Suppressor macrophage treated with lipopolysaccharide for 1 hour (primary cell): Measurements from ENCODE around the gene CD24.
"Not testable (repeated sequence)": the region's sequence is repeated elsewhere in the genome, so short reads cannot be mapped to it uniquely, and the experiment has no call there.

Experiments used
- DNase-seq, 3 donors: peaks; one replicate each; pipeline ENCODE4 v3.0.0-alpha.2; 2020 to 2022

Gene CD24, protein sequence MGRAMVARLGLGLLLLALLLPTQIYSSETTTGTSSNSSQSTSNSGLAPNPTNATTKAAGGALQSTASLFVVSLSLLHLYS

DNA sequence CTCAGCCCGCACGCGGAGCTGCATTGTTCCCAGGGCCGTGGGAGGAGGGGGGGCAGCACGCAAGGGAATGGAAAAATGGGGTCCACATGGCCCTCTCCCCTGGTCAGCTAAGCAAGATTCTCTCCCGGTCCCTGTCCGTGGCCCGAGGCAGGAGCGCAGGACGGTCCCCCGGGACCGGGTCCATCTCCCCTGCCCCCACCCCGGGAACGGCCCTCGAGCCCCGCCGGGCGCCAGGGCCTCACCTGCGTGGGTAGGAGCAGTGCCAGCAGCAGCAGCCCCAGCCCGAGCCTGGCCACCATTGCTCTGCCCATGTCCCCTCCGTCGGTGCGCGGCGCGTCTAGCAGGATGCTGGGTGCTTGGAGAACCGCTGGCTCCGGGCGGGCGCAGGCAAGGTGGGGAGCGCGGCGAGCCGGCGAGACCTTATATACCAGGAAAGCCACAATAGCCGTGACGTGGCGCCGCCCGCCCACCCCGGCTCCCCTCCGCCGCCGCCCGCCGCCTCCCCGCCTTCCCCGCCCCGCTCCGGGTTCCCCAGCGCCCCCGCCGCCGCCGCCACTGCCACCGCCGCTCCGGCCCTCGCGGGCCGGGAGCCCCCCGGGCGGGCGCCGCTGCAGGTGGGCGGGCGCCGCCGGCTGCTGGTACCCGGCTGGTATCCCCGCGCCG, at the start of gene CD24:
TSS of gene CD24 (minus strand) at position 394 of the 663 bp plus-strand sequence. CDS start at position 311, 83 bp downstream.
- DNase-seq, result peak in 2 of 3 donors; percentile 17 to 26

DNA sequence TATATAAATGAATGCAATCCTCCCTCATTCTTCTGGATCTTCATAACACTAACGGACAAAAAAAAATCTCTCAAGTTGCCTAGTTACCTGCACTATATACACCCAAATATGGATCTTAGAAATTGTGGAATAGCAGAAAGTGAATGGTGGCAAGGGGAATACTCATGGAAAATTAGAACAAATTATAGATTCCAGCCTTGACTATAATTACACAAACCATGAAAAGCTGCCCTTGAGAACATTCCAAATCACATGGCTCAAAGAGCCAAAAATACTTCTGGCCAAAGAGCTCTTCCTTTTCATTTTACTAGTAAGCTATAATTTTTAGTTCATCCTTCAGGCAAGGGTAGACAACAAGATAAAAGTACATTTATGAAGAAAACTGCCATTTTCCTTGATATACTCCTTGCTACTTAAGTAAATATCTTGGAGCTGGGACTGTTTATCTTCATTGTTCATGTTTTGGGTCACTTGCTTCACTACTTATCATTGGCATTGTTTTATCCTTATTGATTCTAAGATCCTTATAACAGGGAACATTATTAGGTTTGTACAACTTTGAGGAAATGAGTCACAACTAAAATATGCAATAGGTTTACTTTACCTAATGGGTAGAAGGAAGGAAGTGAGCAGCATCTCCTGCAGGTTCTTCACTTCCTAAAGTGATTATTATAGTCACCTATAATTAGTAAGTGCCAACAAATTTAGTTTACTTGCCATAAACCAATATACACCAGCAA, 47.1 kb upstream of the CD24 start:
- DNase-seq, result no peak

DNA sequence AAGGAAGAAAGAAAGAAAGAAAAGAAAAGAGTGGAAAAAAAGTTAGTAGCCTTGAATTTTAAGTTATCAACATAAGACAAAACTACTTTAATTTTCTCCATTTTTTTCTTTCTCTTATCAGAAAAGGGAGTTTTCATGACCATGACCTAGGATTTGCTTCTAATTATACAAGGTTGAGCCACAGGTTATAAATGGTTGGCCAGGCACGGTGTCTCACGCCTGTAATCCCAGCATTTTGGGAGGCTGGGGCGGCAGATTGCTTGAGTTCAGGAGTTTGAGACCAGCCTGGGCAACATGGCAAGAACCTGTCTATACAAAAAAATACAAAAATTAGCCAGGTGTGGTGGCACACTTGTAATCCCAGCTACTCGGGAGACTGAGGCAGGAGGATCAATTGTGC, 45.7 kb upstream of the CD24 start:
- DNase-seq, result no peak

DNA sequence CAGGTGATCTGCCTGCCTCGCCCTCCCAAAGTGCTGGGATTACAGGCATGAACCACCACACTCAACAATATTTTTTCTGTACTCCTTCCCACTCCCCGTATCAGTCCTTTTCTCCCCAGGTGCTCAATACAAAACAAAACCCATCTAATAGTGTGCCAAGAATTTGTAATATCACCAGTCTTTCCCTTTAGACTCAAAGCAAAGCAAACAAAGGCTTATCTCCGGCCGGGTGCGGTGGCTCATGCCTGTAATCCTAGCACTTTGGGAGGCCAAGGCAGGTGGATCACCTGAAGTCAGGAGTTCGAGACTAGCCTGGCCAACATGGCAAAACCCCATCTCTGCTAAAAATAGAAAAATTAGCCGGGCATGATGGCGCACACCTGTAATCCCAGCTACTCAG, 45.1 kb upstream of the CD24 start:
- not testable (repeated sequence) for DNase-seq

DNA sequence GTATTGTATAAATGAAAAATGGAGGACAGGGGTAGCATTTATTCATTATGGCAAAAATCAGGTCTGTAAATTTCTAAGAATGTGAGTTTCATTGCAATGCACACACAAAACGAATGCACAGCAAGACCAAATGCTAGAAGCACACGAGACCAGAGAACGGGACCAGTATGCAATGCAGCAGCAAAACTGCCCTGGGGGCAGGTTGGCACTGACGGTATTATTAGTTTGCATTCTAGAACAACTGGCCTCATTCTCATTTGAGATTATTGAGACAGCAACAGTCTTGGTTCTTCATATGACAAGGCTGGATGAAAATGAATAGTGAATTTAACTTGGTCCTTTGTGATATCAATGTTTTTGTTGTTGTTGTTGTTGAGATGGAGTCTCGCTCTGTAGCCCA, 44.5 kb upstream of the CD24 start:
- DNase-seq, result no peak

DNA sequence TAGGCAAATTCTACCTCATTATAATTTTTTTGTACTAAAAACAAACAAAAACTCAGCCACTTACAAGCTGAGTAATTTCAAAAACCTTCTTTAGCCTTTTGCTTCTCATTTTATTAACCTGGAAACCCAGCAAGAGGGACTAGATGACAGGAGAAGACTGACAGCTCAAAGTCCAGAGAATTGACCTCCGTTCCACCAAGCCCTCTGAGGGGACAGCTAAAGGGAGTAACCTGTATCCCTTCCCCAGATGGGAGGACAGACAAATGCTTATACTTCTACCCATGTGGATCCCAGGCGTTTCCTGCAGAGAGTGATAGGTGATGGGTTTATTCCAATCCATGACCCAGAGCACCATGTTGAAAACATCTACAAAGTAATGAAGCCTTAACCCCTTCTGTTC, 35.0 kb upstream of the CD24 start:
- DNase-seq, result no peak

DNA sequence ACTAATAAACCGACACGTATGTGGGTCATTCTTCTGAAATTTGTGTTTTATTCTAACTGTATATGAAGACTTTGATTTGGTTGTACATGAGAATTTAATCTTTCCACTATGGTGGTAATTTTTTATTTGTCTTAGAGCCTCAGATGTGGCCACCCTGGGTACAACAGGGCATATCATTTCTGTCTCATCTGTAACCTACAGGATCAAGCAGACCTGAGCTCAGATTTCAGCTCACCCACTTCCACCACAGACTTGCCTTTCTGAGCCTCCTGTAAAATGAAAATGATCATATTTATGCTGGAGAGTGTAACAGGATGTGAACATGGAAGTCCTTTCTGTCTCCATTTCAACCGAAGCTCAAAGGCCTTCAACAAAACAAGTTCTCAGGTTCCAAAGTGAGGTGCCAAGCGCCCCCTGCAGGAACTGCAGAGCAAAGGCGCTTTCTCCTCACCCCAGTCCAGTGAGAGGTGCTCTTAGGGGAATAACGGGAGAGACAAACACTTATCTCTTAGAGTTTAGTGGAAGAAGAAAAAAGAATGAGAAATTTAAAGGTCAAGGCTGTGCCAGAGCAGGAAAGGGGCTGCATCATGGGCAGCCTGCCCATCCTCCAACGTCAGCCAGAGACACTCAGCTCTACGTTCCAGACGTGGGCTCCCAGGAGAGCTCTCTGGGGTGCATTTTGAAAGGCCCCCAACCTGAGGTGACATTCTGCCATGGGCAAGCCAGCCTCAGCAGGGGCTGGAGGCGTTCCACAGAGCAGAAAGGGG, 23.0 kb upstream of the CD24 start:
- peak; percentile 47 to 73 (median 68) for DNase-seq

DNA sequence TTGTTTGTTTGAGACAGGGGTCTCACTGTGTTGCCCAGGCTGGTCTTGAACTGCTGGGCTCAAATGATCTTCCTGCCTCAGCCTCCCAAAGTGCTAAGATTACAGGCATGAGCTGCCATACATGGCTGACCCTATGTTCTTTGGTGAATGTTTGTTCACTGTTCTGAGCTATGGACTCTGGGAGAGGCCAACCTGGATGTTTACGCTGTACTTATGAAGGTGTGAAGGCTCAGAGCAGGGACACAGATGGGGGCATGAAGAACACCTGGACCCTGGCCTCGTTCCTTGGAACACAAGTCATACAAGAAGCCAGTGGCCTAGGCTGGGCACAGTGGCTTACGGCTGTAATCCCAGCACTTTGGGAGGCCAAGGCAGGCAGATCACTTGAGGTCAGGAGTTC, 21.1 kb upstream of the CD24 start:
- no peak for DNase-seq

DNA sequence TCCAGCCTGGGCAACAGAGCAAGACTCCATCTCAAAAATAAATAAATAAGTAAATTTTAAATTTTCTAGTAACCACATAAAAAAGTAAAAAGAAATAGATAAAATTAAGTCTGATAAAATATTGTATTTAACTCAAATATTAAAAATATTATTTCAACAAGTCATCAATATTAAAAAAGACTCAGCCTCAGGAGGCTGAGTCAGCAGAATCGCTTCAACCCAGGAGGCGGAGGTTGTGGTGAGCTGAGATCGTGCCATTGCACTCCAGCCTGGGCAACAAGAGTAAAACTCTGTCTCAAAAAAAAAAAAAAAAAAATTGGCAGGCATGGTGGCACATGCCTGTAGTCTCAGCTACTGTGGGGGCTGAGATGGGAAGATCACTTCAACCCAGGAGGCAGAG, 15.2 kb upstream of the CD24 start:
- DNase-seq, result not testable (repeated sequence)

DNA sequence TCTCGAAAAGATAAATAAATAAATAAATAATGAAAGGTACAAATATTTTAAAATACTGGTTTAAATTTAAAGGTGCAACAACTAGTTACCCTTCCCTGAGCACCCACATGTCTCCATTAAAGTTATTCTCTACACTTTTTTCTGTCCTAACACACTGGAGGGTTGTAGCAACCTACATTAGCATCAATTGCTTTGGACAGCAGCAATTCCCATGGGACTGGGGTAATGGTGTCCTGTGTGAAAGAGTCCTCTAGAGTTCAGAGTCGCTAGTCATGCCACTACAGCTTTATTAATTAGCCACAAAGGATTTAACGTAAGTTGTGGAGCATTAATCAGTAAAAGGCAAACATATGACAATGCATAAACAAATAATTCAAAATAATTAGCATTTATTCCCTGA, 14.1 kb upstream of the CD24 start:
- DNase-seq, result no peak

DNA sequence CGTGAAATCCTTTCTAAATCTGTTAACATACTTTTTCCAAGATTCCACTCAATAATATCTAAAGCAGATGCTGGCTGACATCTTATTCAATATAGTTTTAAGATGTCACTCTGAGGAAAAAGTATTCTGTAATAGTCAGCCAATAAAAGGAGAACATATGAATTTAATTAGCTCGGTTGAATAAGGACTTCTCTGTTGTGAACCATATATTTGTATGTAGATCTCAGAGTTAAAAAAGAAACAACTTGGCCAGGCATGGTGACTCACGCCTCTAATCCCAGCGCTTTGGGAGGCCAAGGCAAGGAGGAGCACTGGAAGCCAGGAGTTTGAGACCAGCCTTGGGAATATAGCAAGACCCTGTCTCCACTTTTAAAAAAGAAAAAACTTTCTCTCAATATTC, 7.4 kb upstream of the CD24 start:
- no peak for DNase-seq

DNA sequence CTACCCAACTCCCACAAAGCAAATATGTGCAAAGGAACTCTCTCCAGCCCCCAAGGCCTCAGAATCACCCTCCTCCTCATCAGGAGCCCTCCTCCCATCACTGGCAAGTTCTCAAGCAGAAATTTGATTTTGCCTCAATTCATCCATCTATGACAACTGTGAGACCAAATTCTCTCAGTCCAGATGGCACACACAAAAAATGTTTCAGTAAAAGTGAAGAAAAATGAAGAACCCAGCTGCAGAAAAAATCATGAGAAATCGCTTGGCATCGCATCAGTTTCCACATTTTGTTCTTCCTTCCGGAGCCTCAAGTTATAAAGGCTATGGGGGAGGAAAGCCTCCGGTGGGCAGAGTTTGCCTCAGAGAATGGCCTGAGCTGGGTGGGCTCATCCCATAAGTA, 6.4 kb upstream of the CD24 start:
- DNase-seq, result no peak

DNA sequence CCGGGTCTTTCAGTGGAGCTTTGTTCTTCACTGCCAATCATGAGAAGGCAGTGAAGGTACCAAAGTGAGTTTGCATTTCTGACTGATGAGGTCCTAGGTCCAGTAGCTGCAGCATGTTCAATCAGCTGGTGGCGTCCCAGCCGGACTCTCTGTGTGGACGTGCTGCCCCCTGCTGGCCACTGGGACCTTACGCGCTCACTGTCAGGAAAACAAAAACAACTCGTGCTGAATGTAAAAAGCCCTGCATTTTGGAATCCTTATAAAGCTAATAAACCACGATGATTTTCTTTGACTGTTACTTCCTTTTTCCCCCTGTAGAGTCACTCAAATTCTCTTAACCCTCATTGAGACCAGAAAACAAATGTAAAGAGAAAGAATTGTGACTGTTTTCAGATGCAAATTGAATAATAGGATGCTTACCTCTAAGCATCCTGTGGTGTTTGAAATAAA, 4.9 kb upstream of the CD24 start:
- peak; percentile 85 to 95 (median 93) for DNase-seq

DNA sequence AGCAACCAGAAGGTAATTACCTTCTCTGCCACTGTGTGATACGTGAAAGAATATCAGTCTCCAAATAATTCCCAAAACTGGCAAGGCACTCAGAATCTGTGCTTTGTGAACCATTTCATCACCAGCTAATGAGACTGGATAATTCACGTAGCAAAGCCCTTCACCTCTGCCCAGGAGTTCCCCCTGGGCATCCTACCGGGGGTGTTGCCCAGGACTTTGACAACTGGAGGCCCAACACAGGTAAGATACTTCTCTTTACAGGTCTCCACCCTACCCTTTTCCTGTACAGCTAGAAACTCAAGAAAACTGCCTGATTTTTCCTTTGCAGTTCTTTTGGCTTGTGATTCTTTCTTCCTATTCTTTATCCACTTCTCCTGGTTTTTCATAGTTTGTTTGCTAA, 2.7 kb upstream of the CD24 start:
- DNase-seq, result no peak

DNA sequence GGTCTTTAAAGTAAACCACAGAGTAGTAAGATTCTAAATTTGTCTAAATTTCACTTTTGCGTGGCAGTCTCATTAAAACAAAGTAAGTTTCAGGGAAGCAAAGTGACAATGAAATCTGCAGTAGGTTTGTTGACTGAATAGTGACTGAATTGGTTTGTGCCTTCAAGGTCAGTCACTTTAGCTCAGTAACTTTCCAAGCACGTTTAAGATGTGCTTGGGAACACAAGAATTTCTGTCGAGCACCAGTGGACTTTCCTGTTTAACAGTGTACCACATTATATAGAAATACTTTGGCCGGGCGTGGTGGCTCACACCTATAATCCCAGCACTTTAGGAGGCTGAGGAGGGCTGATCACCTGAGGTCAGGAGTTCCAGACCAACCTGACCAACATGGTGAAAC, 1.7 kb upstream of the CD24 start:
- no peak for DNase-seq

DNA sequence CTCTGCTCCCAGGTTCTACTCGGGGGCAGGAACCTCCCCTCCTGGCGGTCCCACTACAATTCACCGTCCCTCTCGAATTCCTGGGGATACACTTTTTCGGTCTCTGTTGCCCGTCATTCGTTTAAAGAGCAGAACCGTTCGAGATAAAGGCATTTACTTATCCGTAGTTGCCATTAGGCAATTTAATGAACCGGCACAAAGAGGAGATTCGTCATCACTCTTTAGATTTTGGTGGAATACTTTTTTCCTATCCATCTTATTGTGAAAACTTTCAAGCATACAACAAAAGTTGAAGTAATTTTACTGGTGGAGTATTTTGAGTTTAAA, 1.2 kb upstream of the CD24 start:
- peak in 1 of 3 donors; percentile 13 for DNase-seq

DNA sequence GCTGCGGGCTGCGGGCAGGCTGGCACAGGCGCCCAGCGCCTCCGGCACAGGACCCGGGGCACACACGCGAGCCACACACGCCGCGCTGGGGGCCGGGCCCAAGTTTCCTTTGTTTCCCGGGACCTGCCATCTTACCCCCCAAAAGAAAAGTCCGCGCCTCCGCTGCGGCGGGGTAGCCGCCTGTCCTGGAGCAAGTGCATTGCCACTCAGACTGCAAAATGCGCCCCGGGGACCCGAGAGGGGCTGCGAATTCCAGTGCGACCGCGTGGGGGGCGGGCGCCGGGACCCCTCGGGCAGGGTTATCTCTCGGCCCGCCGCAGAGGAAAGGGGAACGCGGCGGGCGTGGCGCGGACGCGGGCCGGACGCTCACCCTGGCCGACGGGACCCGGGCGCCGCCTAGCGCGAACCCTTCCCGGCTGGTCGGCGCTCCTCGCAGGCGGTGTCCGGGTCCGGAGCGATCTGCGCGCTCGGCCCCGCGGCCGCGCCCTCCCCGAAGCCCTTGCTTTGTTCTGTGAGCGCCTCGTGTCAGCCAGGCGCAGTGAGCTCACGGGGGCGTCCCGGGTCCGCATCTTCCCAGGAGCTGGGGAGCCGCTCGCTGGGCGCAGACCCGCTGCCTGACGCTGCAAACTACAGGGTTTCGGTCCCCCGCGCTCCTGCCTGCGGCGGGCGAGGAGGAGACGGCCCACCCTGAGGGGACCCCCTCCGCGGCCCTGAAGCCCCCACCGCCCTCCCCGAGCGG, 639 bp upstream of the CD24 start:
- DNase-seq, result peak; percentile 39 to 74 (median 50)

DNA sequence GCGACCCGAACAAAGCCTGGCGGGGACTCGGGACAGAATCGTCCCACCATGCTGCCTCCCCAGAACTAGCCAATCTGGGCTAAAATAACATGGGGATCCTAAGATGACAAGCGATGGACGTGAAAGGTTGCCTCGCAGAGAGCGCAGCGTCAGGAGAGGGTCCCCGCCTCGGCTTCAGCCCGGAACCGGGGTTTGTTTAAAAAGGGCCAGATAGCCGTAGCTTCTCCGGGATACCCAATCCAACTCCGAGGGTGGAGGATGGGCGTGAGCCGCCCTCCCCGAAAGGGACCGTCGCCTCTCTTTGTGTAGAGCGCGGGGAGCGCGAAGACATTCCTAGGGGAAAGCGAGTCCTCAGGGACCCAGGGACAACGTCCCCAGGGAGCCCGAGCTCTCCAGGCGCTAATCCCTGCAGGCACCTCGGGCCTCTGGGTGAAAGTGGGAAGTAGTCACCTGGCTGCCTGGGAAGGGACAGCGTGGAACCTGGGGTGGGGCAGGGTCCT, 643 bp downstream of the CD24 start:
- DNase-seq, result no peak

DNA sequence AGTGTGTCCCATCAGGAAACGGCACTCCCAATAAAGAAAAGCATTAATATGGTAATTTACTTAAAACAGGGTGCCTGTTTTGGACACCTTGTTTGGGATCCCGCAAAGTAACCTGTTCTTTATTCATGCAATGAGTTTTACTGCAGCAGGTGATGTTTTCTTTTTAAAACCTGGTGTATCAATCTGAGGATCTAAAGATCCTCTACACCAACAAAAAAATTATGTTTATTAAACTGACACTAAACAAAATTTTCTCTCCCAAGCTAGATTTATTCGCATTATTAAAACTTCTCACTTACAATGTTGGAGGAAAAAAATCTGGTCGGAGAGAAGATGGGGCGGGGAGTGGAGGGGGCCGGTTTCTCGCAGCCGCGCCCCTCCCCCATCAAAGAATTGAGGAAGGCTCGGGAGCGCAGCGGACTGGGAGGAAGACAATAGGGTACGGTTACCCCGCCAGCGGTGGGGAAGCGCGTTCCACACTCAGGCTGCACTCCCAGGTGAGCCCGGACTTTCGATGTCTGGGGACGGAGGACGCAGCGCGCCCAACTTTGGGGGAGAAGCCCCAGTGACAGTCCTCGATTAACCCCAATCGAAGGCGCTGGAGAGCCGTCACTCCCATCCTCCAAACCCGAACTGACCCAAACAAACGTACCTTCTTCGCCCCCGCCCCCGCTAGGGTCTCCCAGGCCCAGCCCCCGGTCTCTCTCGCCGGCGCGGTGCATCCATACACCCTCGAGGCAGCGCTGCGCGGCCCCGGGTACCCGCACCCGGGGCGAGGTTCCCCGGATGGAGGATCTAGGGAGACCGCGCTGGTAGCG, 1.3 kb downstream of the CD24 start:
- DNase-seq, result peak in 1 of 3 donors; percentile 9

DNA sequence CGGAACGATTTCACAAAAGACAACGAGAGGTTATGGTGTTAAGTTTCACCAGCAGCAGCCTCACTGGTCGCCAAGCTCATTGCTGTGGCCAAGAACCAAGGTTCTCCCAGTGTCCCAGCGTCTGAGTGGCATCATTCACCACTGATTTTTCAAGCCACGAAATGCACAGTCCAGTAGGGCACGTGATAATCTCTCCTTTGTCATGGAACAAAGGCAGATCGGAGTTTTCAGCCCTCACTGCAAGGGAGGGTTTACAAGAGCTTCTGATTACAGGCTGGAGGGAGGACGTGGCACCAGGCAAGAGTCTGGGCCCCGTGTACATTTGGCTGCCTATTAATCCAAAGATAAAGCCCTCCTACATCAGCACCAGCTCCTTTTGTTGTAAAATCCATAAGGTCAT, 2.0 kb downstream of the CD24 start:
- no peak for DNase-seq

DNA sequence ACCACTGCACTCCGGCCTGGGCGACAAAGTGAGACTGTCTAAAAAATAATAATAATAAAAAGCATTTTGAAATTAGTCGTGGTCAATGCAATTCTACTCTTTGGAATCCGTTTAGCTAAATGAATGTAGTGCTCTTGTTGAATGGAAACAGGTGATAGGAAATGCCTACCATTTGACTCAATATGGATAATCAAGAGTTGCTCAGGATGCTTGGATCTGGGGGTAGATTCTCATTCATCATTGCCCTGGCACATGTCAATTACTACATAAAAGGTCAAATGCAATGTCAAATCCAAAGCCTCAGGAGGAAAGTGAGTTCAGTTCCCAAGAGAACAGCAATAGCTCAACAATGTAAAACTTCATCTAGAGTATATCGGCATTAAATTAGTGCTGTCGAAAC, 3.8 kb downstream of the CD24 start:
- DNase-seq, result not testable (repeated sequence)
